ENCODE measurements around the gene CASKIN2.
"Not testable (repeated sequence)": the region's sequence is repeated elsewhere in the genome, so short reads cannot be mapped to it uniquely, and the experiment has no call there.

GRCh38 chr17:75454672-75455071, 60.7 kb downstream of the CASKIN2 start:
- not testable (repeated sequence) for TF ChIP-seq EZH2phosphoT487 (IDR thresholded peaks at IDR 0.05; ENCODE audit: insufficient read depth, low read depth); EZH2 (IDR thresholded peaks at IDR 0.05; ENCODE audit: insufficient read depth, poor library complexity, severe bottlenecking)
